Mesendoderm (in vitro differentiated cells): ENCODE measurements around the gene ZNF827.

Experiments
- DNase-seq: peaks from one replicate; pipeline ENCODE4 v3.0.0; 2013
- H2AK5ac ChIP-seq: 2 replicates; pipeline ENCODE4 v1.6.1; 2013; ENCODE audit warnings: low read length, inconsistent platforms
- H2BK120ac ChIP-seq: 2 replicates; pipeline ENCODE4 v1.6.1; 2013; ENCODE audit warnings: low read depth, mild to moderate bottlenecking, low read length, moderate library complexity, mixed read lengths
- H2BK15ac ChIP-seq: replicated peaks from 2 replicates; pipeline ENCODE4 v1.6.1; 2013; ENCODE audit warnings: low read depth, mild to moderate bottlenecking, moderate library complexity
- H2BK5ac ChIP-seq: 2 replicates; pipeline ENCODE4 v1.6.1; 2013; ENCODE audit warnings: low read length, inconsistent platforms
- H3K18ac ChIP-seq: 2 replicates; pipeline ENCODE4 v1.6.1; 2013; ENCODE audit warnings: mild to moderate bottlenecking, low read length, mixed read lengths
- H3K23ac ChIP-seq: one replicate; pipeline ENCODE4 v1.6.1; 2013; ENCODE audit warnings: low read length
- H3K27ac ChIP-seq: 2 replicates; pipeline ENCODE4 v1.5.1; 2013; ENCODE audit warnings: low read depth, mild to moderate bottlenecking, inconsistent platforms, low read length, moderate library complexity
- H3K27me3 ChIP-seq: 2 replicates; pipeline ENCODE4 v1.6.1; 2013; ENCODE audit warnings: low read length, control low read depth, mild to moderate bottlenecking, inconsistent platforms; ENCODE audit not compliant: insufficient read depth, poor library complexity
- H3K36me3 ChIP-seq: 2 replicates; pipeline ENCODE4 v1.6.1; 2013; ENCODE audit warnings: low read length, inconsistent platforms; ENCODE audit not compliant: control insufficient read depth, insufficient read depth
- H3K4ac ChIP-seq: one replicate; pipeline ENCODE4 v1.6.1; 2013; ENCODE audit warnings: low read depth, mild to moderate bottlenecking, low read length, moderate library complexity
- H3K4me1 ChIP-seq: 2 replicates; pipeline ENCODE4 v1.6.1; 2013; ENCODE audit warnings: low read depth, low read length, inconsistent platforms; ENCODE audit not compliant: control insufficient read depth
- H3K4me2 ChIP-seq: 2 replicates; pipeline ENCODE4 v1.6.1; 2013; ENCODE audit warnings: low read length
- H3K4me3 ChIP-seq: 2 replicates; pipeline ENCODE4 v1.5.1; 2013; ENCODE audit warnings: mild to moderate bottlenecking, low read length
- H3K56ac ChIP-seq: one replicate; pipeline ENCODE4 v1.6.1; 2013; ENCODE audit warnings: low read length
- H3K79me1 ChIP-seq: 2 replicates; pipeline ENCODE4 v1.6.1; 2013; ENCODE audit warnings: low read length, inconsistent platforms
- H3K79me2 ChIP-seq: 2 replicates; pipeline ENCODE4 v1.6.1; 2013; ENCODE audit warnings: mild to moderate bottlenecking, low read length; ENCODE audit not compliant: control insufficient read depth, insufficient read depth
- H3K9ac ChIP-seq: 2 replicates; pipeline ENCODE4 v1.6.1; 2013; ENCODE audit warnings: low read length, inconsistent platforms
- H4K5ac ChIP-seq: one replicate; pipeline ENCODE4 v1.6.1; 2013; ENCODE audit warnings: low read length
- H4K8ac ChIP-seq: one replicate; pipeline ENCODE4 v1.6.1; 2013; ENCODE audit warnings: low read depth, mild to moderate bottlenecking, control low read depth, low read length, moderate library complexity
- WGBS: extraction: QIAGEN DNeasy Blood & Tissue Kit; methylation state at CpG from one replicate; pipeline ENCODE4 v1.1.7; 2013; ENCODE audit warnings: low lambda C conversion rate, missing lambda C conversion rate; ENCODE audit not compliant: insufficient coverage; ENCODE audit errors: extremely low coverage; 5-methylcytosine and 5-hydroxymethylcytosine counted together

The ZNF827 gene

DNA sequence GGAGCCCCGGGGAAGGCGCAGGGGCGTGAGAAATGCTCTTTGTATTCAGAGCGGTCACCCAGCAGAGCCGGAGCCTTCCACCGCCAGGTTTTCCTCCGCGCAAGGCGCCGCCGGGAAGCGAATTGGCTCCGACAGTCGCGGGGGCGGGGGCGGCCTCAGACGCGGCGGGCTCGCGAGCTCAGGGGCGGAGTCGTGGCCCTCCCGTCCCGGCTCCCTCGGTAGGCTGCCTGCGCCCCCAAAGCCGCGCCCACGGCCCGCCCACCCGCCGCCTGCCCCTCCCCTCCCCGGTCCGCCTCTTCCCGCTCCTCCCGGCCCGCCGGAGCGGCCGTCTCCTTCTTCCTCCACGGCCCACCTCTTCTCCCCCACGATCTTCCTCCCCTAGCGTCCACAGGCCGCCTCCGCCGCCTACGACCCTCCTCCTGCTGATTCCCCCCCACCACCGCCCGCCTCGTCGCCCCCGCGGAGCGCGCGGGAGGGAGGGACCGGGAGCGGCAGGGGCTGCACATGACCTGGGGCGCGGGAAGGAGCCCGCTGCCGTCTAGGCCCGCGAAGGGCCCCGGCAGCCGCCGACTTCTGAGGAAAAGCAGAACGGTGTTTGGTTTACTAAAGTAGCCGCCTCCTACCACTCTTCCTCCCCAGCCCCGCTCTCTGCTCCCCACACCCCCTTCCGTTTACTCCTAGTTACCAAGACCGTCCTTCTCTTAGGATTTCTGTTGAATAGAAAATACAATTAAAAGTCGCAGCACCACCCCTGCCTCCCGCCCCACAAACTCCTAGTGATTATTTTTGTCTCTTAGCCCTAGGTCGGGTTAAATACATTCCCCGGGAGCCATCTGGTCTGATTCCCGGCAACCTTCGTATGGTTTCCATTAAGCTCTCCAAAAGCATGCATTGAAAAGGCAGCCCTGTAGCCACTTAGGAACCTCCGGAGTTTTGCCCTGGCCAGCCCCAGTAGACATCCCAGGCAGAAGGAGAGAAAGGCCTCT lies 205.4 kb downstream of the ZNF827 start:
- no peak overlapping the region for H2BK15ac ChIP-seq
- peak overlapping the region; percentile 86 for H3K56ac ChIP-seq
- H3K23ac ChIP-seq: no peak overlapping the region
- no peaks in the 10 kb centered on the region for H3K79me1 ChIP-seq
- H4K5ac ChIP-seq: no peak overlapping the region
- peaks cover 33% of the 10 kb centered on the region for H3K4me1 ChIP-seq
- WGBS: no CpG with 5 or more reads among the region's 81 CpGs
- H3K4ac ChIP-seq: peak overlapping the region; percentile 98
- peak overlapping the region; percentile 4 for H3K4me2 ChIP-seq
- H2AK5ac ChIP-seq: no peak overlapping the region
- H2BK5ac ChIP-seq: peak overlapping the region; percentile 14
- H3K79me2 ChIP-seq: no peaks in the 10 kb centered on the region
- peak; percentile 98 for DNase-seq
- H3K18ac ChIP-seq: peak overlapping the region; percentile 100
- no peaks in the 10 kb centered on the region for H3K36me3 ChIP-seq
- H2BK120ac ChIP-seq: peak overlapping the region; percentile 65
- peak overlapping the region; percentile 72 for H3K9ac ChIP-seq
- no peaks in the 10 kb centered on the region for H3K27me3 ChIP-seq
- no peak overlapping the region for H4K8ac ChIP-seq
- H3K27ac ChIP-seq: peak overlapping the region; percentile 100
- no peak overlapping the region for H3K4me3 ChIP-seq

DNA sequence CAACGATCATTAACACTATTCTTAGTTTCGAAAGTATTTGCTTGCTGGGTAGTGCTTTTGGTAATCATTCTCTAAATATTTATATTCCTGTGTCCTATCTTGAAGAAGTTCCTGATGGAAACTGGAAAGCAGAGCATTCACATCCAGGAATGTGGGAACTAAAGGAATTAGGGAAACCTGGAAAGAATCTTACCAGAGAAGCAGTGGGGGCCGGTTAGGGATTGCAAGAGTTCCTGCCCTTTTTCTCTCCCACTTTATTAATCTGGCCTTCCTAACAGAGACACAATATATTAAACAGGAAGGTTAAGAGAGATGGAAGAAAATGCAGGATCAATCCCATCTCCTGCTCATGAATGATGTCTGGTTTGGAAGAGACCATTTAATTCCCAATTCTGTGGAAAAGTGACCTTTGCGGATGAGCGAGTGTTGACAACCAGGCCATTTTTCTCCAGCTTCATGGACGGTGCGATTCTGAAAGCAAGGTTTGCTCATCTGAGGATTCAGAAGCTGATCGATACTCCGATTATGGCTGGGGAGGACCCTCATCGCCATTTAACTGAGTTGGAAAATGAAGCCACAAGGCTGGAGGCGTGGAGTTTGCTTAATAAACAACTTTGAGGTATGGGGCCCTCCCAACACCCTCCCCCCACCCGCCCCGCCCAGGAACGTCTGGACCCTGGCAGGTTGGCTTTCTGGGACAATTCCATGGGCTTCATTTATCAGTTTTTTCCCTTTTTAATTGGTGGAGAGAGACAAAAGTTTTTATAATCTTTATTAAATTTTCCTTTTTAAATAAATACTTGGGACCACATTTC lies 206.4 kb downstream of the ZNF827 start:
- no peaks in the 10 kb centered on the region for H3K79me1 ChIP-seq
- peak overlapping the region; percentile 88 for H3K56ac ChIP-seq
- H3K4me3 ChIP-seq: no peak overlapping the region
- WGBS: no CpG with 5 or more reads among the region's 14 CpGs
- H3K23ac ChIP-seq: no peak overlapping the region
- H3K4ac ChIP-seq: peak overlapping the region; percentile 59
- peak overlapping the region; percentile 61 for H3K9ac ChIP-seq
- no peaks in the 10 kb centered on the region for H3K79me2 ChIP-seq
- H3K4me2 ChIP-seq: peak overlapping the region; percentile 24
- H2BK15ac ChIP-seq: peak overlapping the region; percentile 93
- DNase-seq: peak; percentile 69
- H4K8ac ChIP-seq: no peak overlapping the region
- peak overlapping the region; percentile 65 for H2BK120ac ChIP-seq
- no peaks in the 10 kb centered on the region for H3K27me3 ChIP-seq
- peak overlapping the region; percentile 76 for H4K5ac ChIP-seq
- H3K18ac ChIP-seq: peak overlapping the region; percentile 78
- H3K4me1 ChIP-seq: peaks cover 33% of the 10 kb centered on the region
- peak overlapping the region; percentile 55 for H2AK5ac ChIP-seq
- H3K27ac ChIP-seq: peak overlapping the region; percentile 86
- no peaks in the 10 kb centered on the region for H3K36me3 ChIP-seq
- peak overlapping the region; percentile 81 for H2BK5ac ChIP-seq

DNA sequence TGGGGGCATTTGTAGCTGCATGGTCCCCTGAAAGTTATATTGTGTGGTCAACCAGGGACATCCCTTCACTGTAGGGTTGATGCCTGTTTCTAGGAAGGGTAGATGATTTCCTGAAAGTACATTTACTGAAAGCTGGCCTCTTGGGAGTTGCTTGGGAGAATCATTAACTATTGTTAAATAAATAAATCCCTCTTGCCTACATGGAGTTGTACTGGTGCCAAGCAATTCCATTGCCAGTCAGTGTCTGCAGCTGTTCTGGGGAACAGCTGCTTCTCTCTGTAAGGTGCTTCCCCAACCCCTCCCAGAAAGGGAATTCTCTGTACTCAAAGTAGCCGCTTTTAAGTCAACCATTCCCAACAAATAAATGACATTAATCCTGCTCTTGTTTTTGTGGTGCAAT lies 207.6 kb downstream of the ZNF827 start:
- Histone ChIP-seq H3K27me3 (no peaks in the 10 kb centered on the region), H3K18ac (peak overlapping the region; percentile 94), H3K23ac (peak overlapping the region; percentile 18), H2BK5ac (peak overlapping the region; percentile 62), H3K4me2 (no peak overlapping the region), H3K56ac (peak overlapping the region; percentile 46), H3K4me3 (no peak overlapping the region), H3K4me1 (peaks cover 30% of the 10 kb centered on the region), H2BK15ac (peak overlapping the region; percentile 94), H3K79me1 (no peaks in the 10 kb centered on the region), H3K4ac (peak overlapping the region; percentile 45), H4K8ac (no peak overlapping the region), H3K9ac (no peak overlapping the region), H3K27ac (no peak overlapping the region), H3K36me3 (no peaks in the 10 kb centered on the region), H2AK5ac (peak overlapping the region; percentile 97), H3K79me2 (no peaks in the 10 kb centered on the region), H4K5ac (peak overlapping the region; percentile 29), H2BK120ac (no peak overlapping the region)
- no peak for DNase-seq
- WGBS: no CpG with 5 or more reads among the region's 1 CpG

DNA sequence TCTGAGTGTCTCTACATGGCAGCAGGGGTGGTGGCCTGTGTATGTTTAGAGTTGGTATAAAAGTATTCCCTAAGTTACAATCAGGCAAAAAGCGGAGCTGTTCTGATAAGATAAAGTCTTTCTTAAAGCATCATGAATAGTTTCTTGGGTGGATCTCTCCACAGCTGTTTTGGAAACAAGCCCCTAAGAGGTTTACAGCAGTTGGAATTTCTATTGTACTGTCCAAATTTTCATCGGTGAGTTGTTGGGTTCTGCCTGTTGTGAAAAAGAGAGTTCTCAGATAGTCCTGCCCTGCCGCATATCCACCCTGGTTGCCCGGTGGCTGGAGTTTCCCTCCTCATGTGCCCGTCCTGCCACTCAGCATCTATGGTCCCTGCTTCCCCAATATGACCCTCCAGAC lies 208.6 kb downstream of the ZNF827 start:
- no peak overlapping the region for H3K4me2 ChIP-seq
- H3K4me1 ChIP-seq: peaks cover 24% of the 10 kb centered on the region
- H3K79me1 ChIP-seq: no peaks in the 10 kb centered on the region
- H2BK5ac ChIP-seq: peak overlapping the region; percentile 87
- peak overlapping the region; percentile 79 for H3K56ac ChIP-seq
- peak overlapping the region; percentile 51 for H3K27ac ChIP-seq
- no peak overlapping the region for H3K23ac ChIP-seq
- H2AK5ac ChIP-seq: peak overlapping the region; percentile 15
- DNase-seq: no peak
- no peaks in the 10 kb centered on the region for H3K36me3 ChIP-seq
- H3K4me3 ChIP-seq: no peak overlapping the region
- H3K18ac ChIP-seq: peak overlapping the region; percentile 15
- H2BK120ac ChIP-seq: peak overlapping the region; percentile 35
- no peaks in the 10 kb centered on the region for H3K27me3 ChIP-seq
- no peak overlapping the region for H4K8ac ChIP-seq
- WGBS: no CpG with 5 or more reads among the region's 5 CpGs
- peak overlapping the region; percentile 6 for H3K4ac ChIP-seq
- H3K79me2 ChIP-seq: no peaks in the 10 kb centered on the region
- H2BK15ac ChIP-seq: no peak overlapping the region
- no peak overlapping the region for H3K9ac ChIP-seq
- H4K5ac ChIP-seq: no peak overlapping the region

DNA sequence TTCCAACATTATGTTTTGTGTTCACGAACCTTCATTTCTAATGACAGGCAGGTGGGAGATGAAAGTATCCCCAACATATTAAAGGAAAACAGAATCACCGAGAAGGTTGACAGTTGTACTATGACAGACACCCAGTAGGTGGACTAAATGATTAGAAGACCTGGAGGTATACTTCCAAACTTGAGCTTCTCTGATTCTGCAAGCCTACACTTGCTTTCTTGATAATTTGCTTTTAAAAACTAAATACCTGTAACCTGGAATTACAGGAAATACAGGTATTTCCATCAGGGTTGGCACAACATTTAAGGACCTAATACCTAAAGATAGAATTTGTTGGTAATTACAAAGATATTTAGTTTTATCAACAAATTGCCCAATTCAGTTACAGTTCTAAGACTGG lies 215.3 kb downstream of the ZNF827 start:
- no peak overlapping the region for H3K4me3 ChIP-seq
- no peak overlapping the region for H3K56ac ChIP-seq
- no peak overlapping the region for H3K27ac ChIP-seq
- H2BK5ac ChIP-seq: no peak overlapping the region
- no peak overlapping the region for H3K18ac ChIP-seq
- H3K23ac ChIP-seq: no peak overlapping the region
- no peak overlapping the region for H3K4me2 ChIP-seq
- peaks cover 2% of the 10 kb centered on the region for H3K4me1 ChIP-seq
- H3K4ac ChIP-seq: no peak overlapping the region
- no peaks in the 10 kb centered on the region for H3K79me1 ChIP-seq
- H2BK15ac ChIP-seq: no peak overlapping the region
- no peak overlapping the region for H3K9ac ChIP-seq
- no CpG with 5 or more reads among the region's 2 CpGs for WGBS
- no peak for DNase-seq
- no peaks in the 10 kb centered on the region for H3K79me2 ChIP-seq
- no peaks in the 10 kb centered on the region for H3K36me3 ChIP-seq
- H4K8ac ChIP-seq: no peak overlapping the region
- H3K27me3 ChIP-seq: no peaks in the 10 kb centered on the region
- H4K5ac ChIP-seq: no peak overlapping the region
- H2BK120ac ChIP-seq: no peak overlapping the region
- no peak overlapping the region for H2AK5ac ChIP-seq
